T-helper 17 cell (primary cell): ENCODE data around the gene ANKRD34A. TPM values are rescaled to one million over a fixed set of nuclear protein-coding genes. Genes with fewer than 3 reads are reported as not detected.

Experiments used
- ATAC-seq: fragments of 150-1000 bp; cut with Tn5 transposase; 2 replicates; pipeline ENCODE4 v1.10.0; 2021; ENCODE audit warnings: mild to moderate bottlenecking, moderate library complexity
- DNase-seq, 3 donors: peaks; one replicate each; pipeline versions ENCODE4 v3.0.0 to v3.0.0-alpha.2; 2020 to 2021
- H3K9me3 ChIP-seq: one replicate; pipeline ENCODE4 v1.7.0; 2013; ENCODE audit warnings: low read length, mild to moderate bottlenecking; ENCODE audit not compliant: control insufficient read depth, poor library complexity, severe bottlenecking
- H3K27ac Mint-ChIP-seq: one replicate; pipeline ENCODE4 v1.8.0; 2022; ENCODE audit warnings: mild to moderate bottlenecking, moderate library complexity, mixed read lengths
- H3K27me3 Mint-ChIP-seq: one replicate; pipeline ENCODE4 v1.8.0; 2022; ENCODE audit warnings: mixed read lengths
- H3K36me3 Mint-ChIP-seq: one replicate; pipeline ENCODE4 v1.8.0; 2022; ENCODE audit warnings: low read depth, mixed read lengths
- H3K4me1 Mint-ChIP-seq: one replicate; pipeline ENCODE4 v1.8.0; 2022; ENCODE audit warnings: mild to moderate bottlenecking, mixed read lengths
- H3K4me3 Mint-ChIP-seq: one replicate; pipeline ENCODE4 v1.8.0; 2022; ENCODE audit warnings: mild to moderate bottlenecking, moderate library complexity, mixed read lengths
- total RNA-seq, 4 donors: library from RNA in 2 of 4; stranded (reverse) in 2 of 4; gene quantifications; one replicate each; pipeline ENCODE4 v1.2.3 and lab custom pipeline; 2022 to 2026

The ANKRD34A gene
- total RNA-seq, 2 donors from 2014 or later, result 0.70 to 1.7 TPM

GRCh38 chr1:145974721-145975120 lies 10.3 kb upstream of the ANKRD34A start:
- peaks cover 15% of the 10 kb centered on the region for H3K4me1 Mint-ChIP-seq
- DNase-seq (no peak), ATAC-seq (no peak)
- peak overlapping the region; percentile 25 for H3K4me3 Mint-ChIP-seq
- H3K27me3 Mint-ChIP-seq, result no peaks in the 10 kb centered on the region
- peak overlapping the region; percentile 81 for H3K27ac Mint-ChIP-seq
- H3K36me3 Mint-ChIP-seq, result peaks cover 2% of the 10 kb centered on the region
- H3K9me3 ChIP-seq, result no peaks in the 10 kb centered on the region

- H3K9me3 ChIP-seq, result no peaks in the 10 kb centered on the region
- Mint-ChIP-seq H3K27me3 (no peaks in the 10 kb centered on the region), H3K4me1 (peaks cover 17% of the 10 kb centered on the region), H3K27ac (peak overlapping the region; percentile 81), H3K4me3 (no peak overlapping the region), H3K36me3 (peaks cover 2% of the 10 kb centered on the region)
- DNase-seq (no peak), ATAC-seq (no peak)
Observed at GRCh38 chr1:145972580-145972979, 8.2 kb upstream of the ANKRD34A start.

- H3K4me3 Mint-ChIP-seq, result no peak overlapping the region
- H3K27ac Mint-ChIP-seq, result no peak overlapping the region
- H3K9me3 ChIP-seq, result no peaks in the 10 kb centered on the region
- DNase-seq (no peak), ATAC-seq (no peak)
- peaks cover 2% of the 10 kb centered on the region for H3K36me3 Mint-ChIP-seq
- no peaks in the 10 kb centered on the region for H3K27me3 Mint-ChIP-seq
- H3K4me1 Mint-ChIP-seq, result peaks cover 27% of the 10 kb centered on the region
Observed at GRCh38 chr1:145967288-145967687, 2.9 kb upstream of the ANKRD34A start.

GRCh38 chr1:145965119-145965744 lies 857 bp upstream of the ANKRD34A start:
- DNase-seq (no peak), ATAC-seq (no peak)
- no peaks in the 10 kb centered on the region for H3K9me3 ChIP-seq
- peak overlapping the region; percentile 97 for H3K27ac Mint-ChIP-seq
- peak overlapping the region; percentile 98 for H3K4me3 Mint-ChIP-seq
- H3K27me3 Mint-ChIP-seq, result no peaks in the 10 kb centered on the region
- H3K36me3 Mint-ChIP-seq, result no peaks in the 10 kb centered on the region
- peaks cover 35% of the 10 kb centered on the region for H3K4me1 Mint-ChIP-seq

GRCh38 chr1:145963265-145964019 lies 933 bp downstream of the ANKRD34A start:
- Mint-ChIP-seq H3K36me3 (no peaks in the 10 kb centered on the region), H3K4me1 (peaks cover 49% of the 10 kb centered on the region), H3K4me3 (peak overlapping the region; percentile 98), H3K27ac (peak overlapping the region; percentile 97), H3K27me3 (no peaks in the 10 kb centered on the region)
- H3K9me3 ChIP-seq, result no peaks in the 10 kb centered on the region
- DNase-seq, result no peak
- ATAC-seq, result no peak

- no peaks in the 10 kb centered on the region for H3K36me3 Mint-ChIP-seq
- peaks cover 53% of the 10 kb centered on the region for H3K4me1 Mint-ChIP-seq
- H3K9me3 ChIP-seq, result no peaks in the 10 kb centered on the region
- H3K27ac Mint-ChIP-seq, result peak overlapping the region; percentile 97
- no peak for ATAC-seq
- H3K4me3 Mint-ChIP-seq, result peak overlapping the region; percentile 98
- peak in 2 of 3 donors; percentile 34 to 40 for DNase-seq
- no peaks in the 10 kb centered on the region for H3K27me3 Mint-ChIP-seq
Observed at GRCh38 chr1:145962157-145963102, 1.9 kb downstream of the ANKRD34A start.

- H3K9me3 ChIP-seq, result no peaks in the 10 kb centered on the region
- DNase-seq (no peak), ATAC-seq (no peak)
- H3K4me3 Mint-ChIP-seq, result peak overlapping the region; percentile 98
- H3K27me3 Mint-ChIP-seq, result no peaks in the 10 kb centered on the region
- peaks cover 4% of the 10 kb centered on the region for H3K36me3 Mint-ChIP-seq
- peak overlapping the region; percentile 97 for H3K27ac Mint-ChIP-seq
- H3K4me1 Mint-ChIP-seq, result peaks cover 61% of the 10 kb centered on the region
Observed at GRCh38 chr1:145961425-145962156, 2.8 kb downstream of the ANKRD34A start.

GRCh38 chr1:145961109-145961424 lies 3.3 kb downstream of the ANKRD34A start:
- DNase-seq, result no peak

GRCh38 chr1:145960468-145961108 lies 3.8 kb downstream of the ANKRD34A start:
- Mint-ChIP-seq H3K4me3 (peak overlapping the region; percentile 98), H3K27me3 (no peaks in the 10 kb centered on the region), H3K27ac (peak overlapping the region; percentile 90), H3K36me3 (peaks cover 4% of the 10 kb centered on the region), H3K4me1 (peaks cover 66% of the 10 kb centered on the region)
- no peaks in the 10 kb centered on the region for H3K9me3 ChIP-seq
- no peak for ATAC-seq
- DNase-seq, result peak in 2 of 3 donors; percentile 55 to 57

More at GRCh38 chr1:145961109-145961424, 3.3 kb downstream of the ANKRD34A start:
- Mint-ChIP-seq H3K4me1 (peaks cover 63% of the 10 kb centered on the region), H3K27me3 (no peaks in the 10 kb centered on the region), H3K4me3 (peak overlapping the region; percentile 98), H3K36me3 (peaks cover 4% of the 10 kb centered on the region), H3K27ac (peak overlapping the region; percentile 90)
- no peaks in the 10 kb centered on the region for H3K9me3 ChIP-seq
- ATAC-seq, result no peak

GRCh38 chr1:145959957-145960467 lies 4.4 kb downstream of the ANKRD34A start:
- ATAC-seq (no peak), DNase-seq (no peak)
- peak overlapping the region; percentile 98 for H3K4me3 Mint-ChIP-seq
- peaks cover 6% of the 10 kb centered on the region for H3K36me3 Mint-ChIP-seq
- no peaks in the 10 kb centered on the region for H3K9me3 ChIP-seq
- H3K4me1 Mint-ChIP-seq, result peaks cover 70% of the 10 kb centered on the region
- H3K27ac Mint-ChIP-seq, result peak overlapping the region; percentile 90
- H3K27me3 Mint-ChIP-seq, result no peaks in the 10 kb centered on the region

- Mint-ChIP-seq H3K4me1 (peaks cover 75% of the 10 kb centered on the region), H3K36me3 (peaks cover 6% of the 10 kb centered on the region), H3K27me3 (no peaks in the 10 kb centered on the region), H3K27ac (peak overlapping the region; percentile 90), H3K4me3 (peak overlapping the region; percentile 98)
- ATAC-seq (no peak), DNase-seq (no peak)
- H3K9me3 ChIP-seq, result no peaks in the 10 kb centered on the region
Observed at GRCh38 chr1:145959333-145959732, 5.0 kb downstream of the ANKRD34A start.

GRCh38 chr1:145958734-145959133 lies 5.6 kb downstream of the ANKRD34A start:
- no peak for ATAC-seq
- peak overlapping the region; percentile 98 for H3K27ac Mint-ChIP-seq
- H3K4me3 Mint-ChIP-seq, result no peak overlapping the region
- H3K9me3 ChIP-seq, result no peaks in the 10 kb centered on the region
- peaks cover 6% of the 10 kb centered on the region for H3K36me3 Mint-ChIP-seq
- no peak for DNase-seq
- H3K4me1 Mint-ChIP-seq, result peaks cover 74% of the 10 kb centered on the region
- H3K27me3 Mint-ChIP-seq, result no peaks in the 10 kb centered on the region
